ENCODE data around the gene ATF7IP.

ATF7IP gene

GRCh38 chr12:14532152-14532551 lies 166.7 kb downstream of the ATF7IP start:
- no peak for TF ChIP-seq CEBPB (IDR thresholded peaks at IDR 0.05)
- no peak for TF ChIP-seq NFIC (IDR thresholded peaks at IDR 0.05)
- no peak for TF ChIP-seq RAD21 (IDR thresholded peaks at IDR 0.05; ENCODE audit: low read depth)
- TF ChIP-seq CREB1 (IDR thresholded peaks at IDR 0.05; ENCODE audit: low read depth) = no peak
- no peak for TF ChIP-seq TAF1 (IDR thresholded peaks at IDR 0.05; ENCODE audit: low read depth)
- TF ChIP-seq, protein P1, sequence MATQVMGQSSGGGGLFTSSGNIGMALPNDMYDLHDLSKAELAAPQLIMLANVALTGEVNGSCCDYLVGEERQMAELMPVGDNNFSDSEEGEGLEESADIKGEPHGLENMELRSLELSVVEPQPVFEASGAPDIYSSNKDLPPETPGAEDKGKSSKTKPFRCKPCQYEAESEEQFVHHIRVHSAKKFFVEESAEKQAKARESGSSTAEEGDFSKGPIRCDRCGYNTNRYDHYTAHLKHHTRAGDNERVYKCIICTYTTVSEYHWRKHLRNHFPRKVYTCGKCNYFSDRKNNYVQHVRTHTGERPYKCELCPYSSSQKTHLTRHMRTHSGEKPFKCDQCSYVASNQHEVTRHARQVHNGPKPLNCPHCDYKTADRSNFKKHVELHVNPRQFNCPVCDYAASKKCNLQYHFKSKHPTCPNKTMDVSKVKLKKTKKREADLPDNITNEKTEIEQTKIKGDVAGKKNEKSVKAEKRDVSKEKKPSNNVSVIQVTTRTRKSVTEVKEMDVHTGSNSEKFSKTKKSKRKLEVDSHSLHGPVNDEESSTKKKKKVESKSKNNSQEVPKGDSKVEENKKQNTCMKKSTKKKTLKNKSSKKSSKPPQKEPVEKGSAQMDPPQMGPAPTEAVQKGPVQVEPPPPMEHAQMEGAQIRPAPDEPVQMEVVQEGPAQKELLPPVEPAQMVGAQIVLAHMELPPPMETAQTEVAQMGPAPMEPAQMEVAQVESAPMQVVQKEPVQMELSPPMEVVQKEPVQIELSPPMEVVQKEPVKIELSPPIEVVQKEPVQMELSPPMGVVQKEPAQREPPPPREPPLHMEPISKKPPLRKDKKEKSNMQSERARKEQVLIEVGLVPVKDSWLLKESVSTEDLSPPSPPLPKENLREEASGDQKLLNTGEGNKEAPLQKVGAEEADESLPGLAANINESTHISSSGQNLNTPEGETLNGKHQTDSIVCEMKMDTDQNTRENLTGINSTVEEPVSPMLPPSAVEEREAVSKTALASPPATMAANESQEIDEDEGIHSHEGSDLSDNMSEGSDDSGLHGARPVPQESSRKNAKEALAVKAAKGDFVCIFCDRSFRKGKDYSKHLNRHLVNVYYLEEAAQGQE (IDR thresholded peaks at IDR 0.05; ENCODE audit: low read depth) = no peak
- no peak for TF ChIP-seq YY1 (IDR thresholded peaks at IDR 0.05; ENCODE audit: low read depth)

DNA sequence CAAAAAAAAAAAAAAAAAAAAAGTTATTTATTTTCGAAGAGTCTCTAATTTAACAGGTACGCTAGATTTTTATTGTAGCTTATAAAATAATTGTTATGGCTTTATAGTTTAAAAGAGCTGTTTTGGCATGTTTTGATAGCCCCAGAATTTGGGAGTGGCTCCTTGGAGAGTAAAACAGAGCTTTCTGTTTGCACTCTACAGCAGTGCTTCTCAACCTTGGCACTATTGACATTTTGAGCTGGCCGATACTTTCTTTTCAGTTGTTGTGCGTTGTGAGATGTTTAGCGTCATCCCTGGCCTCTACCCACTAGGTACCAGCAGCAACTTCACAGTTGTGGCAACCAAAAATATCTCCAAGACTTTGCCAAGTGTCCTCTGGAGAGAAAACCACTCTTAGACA lies 171.6 kb downstream of the ATF7IP start:
- TF ChIP-seq TEAD4 (IDR thresholded peaks at IDR 0.05) (no peak), NFIC (IDR thresholded peaks at IDR 0.05) (no peak), TCF12 (IDR thresholded peaks at IDR 0.05; ENCODE audit: low read depth) (no peak), EP300 (IDR thresholded peaks at IDR 0.05; ENCODE audit: borderline replicate concordance) (no peak), ZBTB7A (IDR thresholded peaks at IDR 0.05; ENCODE audit: low read depth) (no peak), FOXM1 (IDR thresholded peaks at IDR 0.05; ENCODE audit: borderline replicate concordance, low read depth) (no peak), EGR1 (IDR thresholded peaks at IDR 0.05) (no peak), CEBPB (IDR thresholded peaks at IDR 0.05) (no peak), TAF1 (IDR thresholded peaks at IDR 0.05; ENCODE audit: low read depth) (no peak), CREB1 (IDR thresholded peaks at IDR 0.05; ENCODE audit: low read depth) (no peak), YY1 (IDR thresholded peaks at IDR 0.05; ENCODE audit: low read depth) (no peak)
- TF ChIP-seq, protein P2, sequence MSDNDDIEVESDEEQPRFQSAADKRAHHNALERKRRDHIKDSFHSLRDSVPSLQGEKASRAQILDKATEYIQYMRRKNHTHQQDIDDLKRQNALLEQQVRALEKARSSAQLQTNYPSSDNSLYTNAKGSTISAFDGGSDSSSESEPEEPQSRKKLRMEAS (IDR thresholded peaks at IDR 0.05) = no peak
- TF ChIP-seq, protein P1 (IDR thresholded peaks at IDR 0.05; ENCODE audit: low read depth) = no peak
- TF ChIP-seq, protein P3, sequence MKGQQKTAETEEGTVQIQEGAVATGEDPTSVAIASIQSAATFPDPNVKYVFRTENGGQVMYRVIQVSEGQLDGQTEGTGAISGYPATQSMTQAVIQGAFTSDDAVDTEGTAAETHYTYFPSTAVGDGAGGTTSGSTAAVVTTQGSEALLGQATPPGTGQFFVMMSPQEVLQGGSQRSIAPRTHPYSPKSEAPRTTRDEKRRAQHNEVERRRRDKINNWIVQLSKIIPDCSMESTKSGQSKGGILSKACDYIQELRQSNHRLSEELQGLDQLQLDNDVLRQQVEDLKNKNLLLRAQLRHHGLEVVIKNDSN (IDR thresholded peaks at IDR 0.05) = no peak

DNA sequence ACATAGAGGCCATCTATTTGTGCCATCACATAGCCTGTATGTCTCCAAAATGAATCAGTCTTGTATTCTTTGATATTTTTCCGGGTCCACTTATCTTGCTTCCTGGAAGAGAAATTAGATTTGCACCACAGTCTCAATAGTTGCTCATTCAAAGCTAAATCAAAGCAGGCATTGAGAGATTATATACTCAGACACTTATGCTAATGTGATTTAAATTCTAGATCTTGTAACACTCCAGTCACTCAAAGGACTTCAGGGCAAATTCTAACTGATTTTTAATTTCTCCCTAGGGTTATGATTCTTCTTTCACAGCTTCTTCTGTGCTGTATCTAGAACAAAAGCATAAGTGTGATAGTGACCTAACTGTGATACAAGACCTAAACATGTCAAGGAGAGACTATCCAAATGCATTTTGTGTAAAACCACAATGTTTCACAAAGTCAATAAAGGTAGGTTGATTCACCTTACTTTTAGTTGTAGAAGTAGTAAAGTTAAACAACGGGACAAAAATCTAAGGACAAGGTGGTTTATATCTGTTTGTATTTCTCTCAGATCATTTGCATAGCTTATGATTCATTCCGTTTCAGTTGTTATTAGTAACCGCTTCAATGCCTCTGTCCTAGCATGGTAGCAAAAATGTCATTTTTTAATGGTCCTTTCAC lies 175.4 kb downstream of the ATF7IP start:
- TF ChIP-seq, protein P2 (IDR thresholded peaks at IDR 0.05) = no peak

DNA sequence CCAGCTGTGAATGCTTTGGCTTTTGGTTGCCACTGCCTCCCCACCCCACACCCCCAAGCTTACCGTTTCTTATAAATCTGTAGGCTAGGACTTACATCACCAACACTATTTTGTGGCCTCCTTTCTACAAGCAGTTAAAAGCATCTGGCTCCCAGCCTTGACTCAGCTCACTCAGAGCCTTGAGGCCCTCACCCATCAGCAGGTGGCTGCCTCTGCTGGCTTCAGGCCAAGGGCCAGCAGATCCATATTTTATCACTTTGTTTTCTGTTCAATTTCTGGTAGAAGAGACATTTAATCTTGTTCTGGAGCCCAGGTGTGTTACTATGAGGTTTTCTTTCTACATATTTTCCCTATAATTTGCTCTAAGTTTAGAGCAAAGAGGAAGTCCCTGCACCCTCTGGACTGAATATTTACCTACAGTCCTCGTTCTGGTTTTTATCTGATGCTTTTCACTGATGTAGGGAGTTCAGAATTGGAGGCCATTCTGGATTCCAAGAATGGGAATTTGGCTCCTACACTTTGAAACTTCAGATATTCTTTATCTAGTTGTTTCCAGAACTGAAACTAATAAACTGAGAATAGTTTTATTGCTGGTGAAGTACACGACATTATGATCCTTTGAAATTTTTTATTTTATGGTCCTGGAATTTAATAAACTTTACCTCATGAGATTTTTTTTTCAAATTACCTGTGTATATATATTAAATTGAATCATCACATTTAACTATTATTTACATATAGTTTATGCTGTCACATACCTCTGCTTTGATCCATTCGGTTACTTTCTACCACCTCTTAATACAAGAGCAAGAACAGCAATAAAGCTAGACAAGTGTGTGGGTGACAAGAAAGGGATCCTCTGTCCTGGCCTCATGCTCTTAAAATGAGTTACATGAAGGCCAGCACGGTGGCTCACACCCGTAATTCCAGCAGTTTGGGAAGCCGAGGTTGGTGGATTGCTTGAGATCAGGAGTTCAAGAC lies 180.0 kb downstream of the ATF7IP start:
- TF ChIP-seq TCF12 (IDR thresholded peaks at IDR 0.05; ENCODE audit: low read depth) (no peak), NFIC (IDR thresholded peaks at IDR 0.05) (peak; percentile 30; the same call in 1 of the 2 replicates)

DNA sequence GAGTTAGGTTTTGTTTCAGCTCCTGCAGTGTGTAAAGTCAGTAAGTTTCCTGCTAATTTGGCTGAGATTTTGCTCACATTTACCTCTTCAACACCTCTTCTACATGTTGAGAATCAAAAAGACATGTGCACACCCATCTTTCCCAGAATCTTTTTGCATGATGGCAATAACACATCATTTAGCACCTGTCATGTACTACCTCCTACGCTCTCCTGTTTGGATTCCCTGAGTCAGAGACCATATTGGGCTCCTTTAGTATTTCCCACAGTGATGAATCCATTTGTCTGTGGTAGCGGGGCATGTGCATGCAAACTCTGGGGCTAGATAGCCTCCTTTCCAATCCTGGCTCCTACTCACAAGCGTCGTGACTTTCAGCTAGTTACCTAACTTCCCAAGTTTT lies 182.1 kb downstream of the ATF7IP start:
- TF ChIP-seq, protein P1 (IDR thresholded peaks at IDR 0.05; ENCODE audit: low read depth) = no peak
- no peak for TF ChIP-seq TCF12 (IDR thresholded peaks at IDR 0.05; ENCODE audit: low read depth)
- TF ChIP-seq EGR1 (IDR thresholded peaks at IDR 0.05) = no peak
- no peak for TF ChIP-seq NFIC (IDR thresholded peaks at IDR 0.05)
- no peak for TF ChIP-seq RAD21 (IDR thresholded peaks at IDR 0.05; ENCODE audit: low read depth)
- TF ChIP-seq YY1 (IDR thresholded peaks at IDR 0.05; ENCODE audit: low read depth) = no peak
- TF ChIP-seq FOXM1 (IDR thresholded peaks at IDR 0.05; ENCODE audit: borderline replicate concordance, low read depth) = no peak
- TF ChIP-seq TAF1 (IDR thresholded peaks at IDR 0.05; ENCODE audit: low read depth) = no peak
- TF ChIP-seq CREB1 (IDR thresholded peaks at IDR 0.05; ENCODE audit: low read depth) = no peak
- no peak for TF ChIP-seq ZBTB7A (IDR thresholded peaks at IDR 0.05; ENCODE audit: low read depth)
- TF ChIP-seq CEBPB (IDR thresholded peaks at IDR 0.05) = no peak
- no peak for TF ChIP-seq TEAD4 (IDR thresholded peaks at IDR 0.05)
- no peak for TF ChIP-seq EP300 (IDR thresholded peaks at IDR 0.05; ENCODE audit: borderline replicate concordance)
- TF ChIP-seq, protein P3 (IDR thresholded peaks at IDR 0.05) = no peak
- TF ChIP-seq, protein P2 (IDR thresholded peaks at IDR 0.05) = no peak
